Pancreas (tissue), 10 donors: ENCODE data around the gene APBB2. TPM values are rescaled to one million over a fixed set of nuclear protein-coding genes. Genes with fewer than 3 reads are reported as not detected.

Experiments
- ATAC-seq, 4 donors: fragments of 200-7000 bp; cut with Tn5 transposase; one replicate each; pipeline versions ENCODE4 v1.8.0 to v1.9.1; 2020; ENCODE audit warnings: mild to moderate bottlenecking in 4 of 4, moderate library complexity in 4 of 4
- DNase-seq, 6 donors: peaks; one replicate each; pipeline ENCODE4 v3.0.0-alpha.2; 2020
- FAIRE-seq: peaks from 2 replicates; lab custom pipeline; 2012; peaks lifted over from hg19 to GRCh38; lab: Jason Lieb, UNC
- H3K27ac ChIP-seq, 4 donors: fragments of 200-600 bp; sonication (generic); 1 replicate in 3 of 4; 2 replicates in 1 of 4; pipeline versions ENCODE4 v1.5.0 to v1.8.0; 2020
- H3K27me3 ChIP-seq, 4 donors: fragments of 200-600 bp; one replicate each; pipeline ENCODE4 v1.8.0; 2021
- H3K36me3 ChIP-seq, 3 donors: fragments of 200-600 bp; sonication (generic) in 1 of 3; one replicate each; pipeline versions ENCODE4 v1.5.0 to v1.8.0; 2020 to 2021
- H3K4me1 ChIP-seq, 3 donors: fragments of 200-600 bp; one replicate each; pipeline ENCODE4 v1.8.0; 2021
- H3K4me3 ChIP-seq, 4 donors: fragments of 200-600 bp; sonication (generic) in 2 of 4; one replicate each; pipeline versions ENCODE4 v1.5.0 to v1.8.0; 2020 to 2021
- H3K9me3 ChIP-seq, 4 donors: fragments of 200-600 bp; one replicate each; pipeline ENCODE4 v1.8.0; 2021
- WGBS, 2 donors: extraction: QIAGEN DNeasy Blood & Tissue Kit; methylation state at CpG; one replicate each; pipeline ENCODE4 v1.1.7; 2013; 5-methylcytosine and 5-hydroxymethylcytosine counted together
- intact Hi-C, 3 donors: fragments of 100-400 bp; cut with DNase I; formaldehyde crosslinking; loops; one replicate each; pipeline versions ENCODE4 v1.11.1 to v1.14.2; 2022
- polyA plus RNA-seq, 2 donors: library from polyadenylated mRNA; stranded (reverse); fragments of 200-250 nt; gene quantifications; one replicate each; pipeline ENCODE4 v1.2.3, GENCODE V29; 2013
- total RNA-seq, 6 donors: library from RNA; stranded (reverse); fragmentation: NEBNext Ultra II Directional in 4 of 6; extraction: Animal tissue kit (Norgen Biotek cat#: 25700) in 4 of 6; gene quantifications; one replicate each; pipeline versions ENCODE4 v1.2.1 to v1.2.4, GENCODE V29; 2021 to 2023
- TF ChIP-seq, protein P1 (sequence below), 4 donors: fragments of 200-600 bp; sonication (generic) in 3 of 4; IDR thresholded peaks; one replicate each; pipeline versions ENCODE4 v1.5.0 to v1.8.0; 2021; ENCODE audit warnings: antibody characterized with exemption in 4 of 4
- donor health status: healthy with polysubstance abuse.
- donor health status: DM: no; HTN: no; CAD: no; lungs with moderate emphysema.
- donor health status: DM: no; HTN: no; CAD: no.
- donor health status: control.
- donor health status: control.
- donor health status: Bipolar disorder and iron deficiency.
- donor health status: DM: yes; HTN: yes; CAD: no.
- donor health status: DM: no; HTN: no; CAD: no.
- donor health status: DM: no; HTN: no; CAD: no.
- donor health status: DM: yes; HTN: yes; CAD: no.

The APBB2 gene
- total and polyA plus RNA-seq, 8 donors: 9.1 to 21.6 (median 11.5) TPM

GRCh38 chr4:41204400-41204978, 9.9 kb downstream of the APBB2 start:
- Histone ChIP-seq H3K27ac (peak overlapping the region in 2 of 4 donors; percentile 1 to 51), H3K27me3 (no peaks in the 10 kb centered on the region), H3K4me1 (peaks cover 0 to 14% (median 10%) of the 10 kb centered on the region in 3 donors), H3K36me3 (no peaks in the 10 kb centered on the region), H3K4me3 (no peak overlapping the region), H3K9me3 (no peaks in the 10 kb centered on the region)
- peak in 4 of 6 donors; percentile 51 to 67 (median 58) for DNase-seq
- 52 to 58% methylated on average over 8 of the region's 8 CpGs for WGBS, 2 donors
- TF ChIP-seq, protein P1, sequence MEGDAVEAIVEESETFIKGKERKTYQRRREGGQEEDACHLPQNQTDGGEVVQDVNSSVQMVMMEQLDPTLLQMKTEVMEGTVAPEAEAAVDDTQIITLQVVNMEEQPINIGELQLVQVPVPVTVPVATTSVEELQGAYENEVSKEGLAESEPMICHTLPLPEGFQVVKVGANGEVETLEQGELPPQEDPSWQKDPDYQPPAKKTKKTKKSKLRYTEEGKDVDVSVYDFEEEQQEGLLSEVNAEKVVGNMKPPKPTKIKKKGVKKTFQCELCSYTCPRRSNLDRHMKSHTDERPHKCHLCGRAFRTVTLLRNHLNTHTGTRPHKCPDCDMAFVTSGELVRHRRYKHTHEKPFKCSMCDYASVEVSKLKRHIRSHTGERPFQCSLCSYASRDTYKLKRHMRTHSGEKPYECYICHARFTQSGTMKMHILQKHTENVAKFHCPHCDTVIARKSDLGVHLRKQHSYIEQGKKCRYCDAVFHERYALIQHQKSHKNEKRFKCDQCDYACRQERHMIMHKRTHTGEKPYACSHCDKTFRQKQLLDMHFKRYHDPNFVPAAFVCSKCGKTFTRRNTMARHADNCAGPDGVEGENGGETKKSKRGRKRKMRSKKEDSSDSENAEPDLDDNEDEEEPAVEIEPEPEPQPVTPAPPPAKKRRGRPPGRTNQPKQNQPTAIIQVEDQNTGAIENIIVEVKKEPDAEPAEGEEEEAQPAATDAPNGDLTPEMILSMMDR (IDR thresholded peaks at IDR 0.05): no peak
- peak; percentile 74 to 84 (median 79) for ATAC-seq
- no peak for FAIRE-seq
- intact Hi-C loops: no loop called here

- TF ChIP-seq, protein P1 (IDR thresholded peaks at IDR 0.05): no peak
- no peaks in the 10 kb centered on the region for H3K36me3 ChIP-seq
- intact Hi-C loops: no loop called here
- DNase-seq (no peak), FAIRE-seq (no peak), ATAC-seq (no peak)
- no peaks in the 10 kb centered on the region for H3K9me3 ChIP-seq
- no peaks in the 10 kb centered on the region for H3K27me3 ChIP-seq
- H3K27ac ChIP-seq: peak overlapping the region in 1 of 4 donors; percentile 1
- no peak overlapping the region for H3K4me3 ChIP-seq
- H3K4me1 ChIP-seq: peaks cover 0 to 18% (median 10%) of the 10 kb centered on the region in 3 donors
- 88 to 91% methylated on average over 6 of the region's 6 CpGs for WGBS, 2 donors
Observed at GRCh38 chr4:41203841-41204240, 10.5 kb downstream of the APBB2 start.

- no peak overlapping the region for H3K4me3 ChIP-seq
- no peaks in the 10 kb centered on the region for H3K27me3 ChIP-seq
- no peaks in the 10 kb centered on the region for H3K9me3 ChIP-seq
- DNase-seq: no peak
- no peak for ATAC-seq
- peaks cover 0 to 18% (median 13%) of the 10 kb centered on the region in 3 donors for H3K4me1 ChIP-seq
- 48 to 58% methylated on average over 4 of the region's 4 CpGs for WGBS, 2 donors
- H3K27ac ChIP-seq: no peak overlapping the region
- FAIRE-seq: no peak
- H3K36me3 ChIP-seq: no peaks in the 10 kb centered on the region
- intact Hi-C loops: no loop called here
- TF ChIP-seq, protein P1 (IDR thresholded peaks at IDR 0.05): no peak
Observed at GRCh38 chr4:41202820-41203568, 11.3 kb downstream of the APBB2 start.

- no peak overlapping the region for H3K27ac ChIP-seq
- H3K27me3 ChIP-seq: no peaks in the 10 kb centered on the region
- FAIRE-seq (no peak), DNase-seq (no peak), ATAC-seq (no peak)
- H3K4me1 ChIP-seq: peaks cover 0 to 18% (median 15%) of the 10 kb centered on the region in 3 donors
- no peaks in the 10 kb centered on the region for H3K36me3 ChIP-seq
- 28 to 29% methylated on average over 4 of the region's 4 CpGs for WGBS, 2 donors
- no peak overlapping the region for H3K4me3 ChIP-seq
- TF ChIP-seq, protein P1 (IDR thresholded peaks at IDR 0.05): no peak
- intact Hi-C loops: no loop called here
- no peaks in the 10 kb centered on the region for H3K9me3 ChIP-seq
Observed at GRCh38 chr4:41202356-41202755, 12.0 kb downstream of the APBB2 start.
